Daoy (cell line): Measurements from ENCODE around the gene TSPAN32. TPM values are rescaled to one million over a fixed set of nuclear protein-coding genes. Genes with fewer than 3 reads are reported as not detected.
"Not testable (repeated sequence)": the region's sequence is repeated elsewhere in the genome, so short reads cannot be mapped to it uniquely, and the experiment has no call there.

ENCODE experiments used
- DNase-seq: peaks from one replicate; pipeline ENCODE4 v3.0.0-alpha.2; 2015; ENCODE audit warnings: low read depth
- total RNA-seq: library from RNA; depleted of rRNA; stranded (reverse); fragments of >200 nt; shearing (Covaris generic); gene quantifications from 2 replicates; pipeline ENCODE4 v1.2.3, GENCODE V29; 2014; rRNA removed

TSPAN32 gene
- total RNA-seq, 1 experiment from 2014 or later: not detected

DNA sequence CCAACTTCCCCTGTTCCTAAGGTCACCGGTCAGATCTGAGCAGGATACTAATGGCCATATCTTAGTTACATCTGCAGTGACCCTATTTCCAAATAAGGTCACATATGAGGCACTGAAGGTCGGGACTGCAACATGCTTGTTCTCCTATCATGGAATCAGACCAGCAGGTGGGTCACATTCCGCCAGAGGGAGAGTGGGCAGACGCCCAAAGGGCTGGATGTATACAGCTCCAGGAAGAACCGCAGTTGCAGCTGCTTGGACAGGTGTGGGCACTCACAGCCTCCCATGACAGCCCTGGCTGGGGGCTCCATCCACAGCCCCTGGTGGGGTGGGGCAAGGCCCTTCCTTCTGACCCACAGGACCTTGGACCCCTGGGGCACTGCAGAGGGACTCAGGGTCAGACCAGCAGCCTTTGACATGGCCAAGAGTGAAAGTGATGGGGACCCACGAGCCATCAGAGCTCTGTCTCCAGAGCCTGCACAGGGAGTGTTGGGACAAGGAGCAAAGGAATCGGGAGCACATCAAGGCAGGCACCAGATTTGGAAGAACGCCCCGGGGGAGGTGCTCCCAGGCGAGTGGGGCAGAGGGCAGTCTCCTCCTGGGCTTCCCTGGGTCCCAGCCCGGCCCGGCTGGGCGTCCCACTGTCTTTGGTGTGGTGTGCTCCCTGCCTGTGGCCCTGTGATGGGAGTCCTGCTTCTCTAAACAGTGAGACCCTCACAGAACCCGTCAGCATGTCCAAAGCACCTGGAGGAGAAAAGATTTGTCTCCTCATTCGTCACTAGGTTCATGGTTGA, 62.0 kb downstream of the TSPAN32 start:
- no peak for DNase-seq

DNA sequence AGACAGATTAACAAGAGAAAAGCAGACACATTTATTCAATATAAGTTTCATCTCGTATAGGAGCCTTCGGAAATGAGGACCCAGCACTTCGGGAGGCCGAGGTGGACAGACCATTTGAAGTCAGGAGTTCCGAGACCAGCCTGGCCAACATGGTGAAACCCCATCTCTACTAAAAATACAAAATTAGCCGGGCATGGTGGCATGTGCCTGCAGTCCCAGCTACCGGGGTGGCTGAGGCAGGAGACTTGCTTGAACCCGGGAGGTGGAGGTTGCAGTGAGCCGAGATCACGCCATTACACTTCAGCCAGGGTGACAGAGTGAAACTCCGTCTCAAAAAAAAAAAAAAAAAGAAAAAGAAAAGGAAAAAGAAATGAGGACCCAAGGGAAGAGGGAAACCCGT, 62.6 kb downstream of the TSPAN32 start:
- not testable (repeated sequence) for DNase-seq

DNA sequence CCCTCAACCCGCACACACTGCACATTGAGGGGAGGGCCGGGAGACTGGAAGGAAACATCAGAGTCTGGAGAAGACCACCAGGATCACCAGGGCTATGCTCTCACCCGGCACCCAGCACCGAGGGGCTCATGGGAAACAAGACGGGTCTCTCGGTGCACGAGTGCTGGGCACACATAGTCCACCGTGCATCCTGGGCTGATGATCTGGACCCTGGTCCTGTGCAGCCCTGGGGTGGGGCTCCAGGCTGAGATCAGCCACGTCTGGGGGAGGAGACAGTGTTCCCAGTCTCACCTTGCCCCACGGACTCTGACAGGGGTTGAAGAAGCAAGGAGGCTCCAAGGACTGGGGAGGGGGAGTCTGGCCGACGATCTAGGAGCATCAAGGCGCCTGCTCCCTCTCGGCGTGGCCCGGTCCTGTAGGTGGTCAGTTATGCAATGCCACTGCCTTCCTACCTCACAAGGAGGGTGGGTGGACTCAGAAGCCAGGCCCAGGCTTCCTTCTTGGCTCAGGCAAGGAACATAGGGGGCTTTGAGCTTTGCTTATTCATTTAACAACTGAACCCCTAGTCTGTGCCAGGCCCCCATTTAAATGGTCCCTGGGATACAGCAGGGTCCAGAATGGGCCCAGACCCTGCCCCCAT, 63.9 kb downstream of the TSPAN32 start:
- DNase-seq: no peak

DNA sequence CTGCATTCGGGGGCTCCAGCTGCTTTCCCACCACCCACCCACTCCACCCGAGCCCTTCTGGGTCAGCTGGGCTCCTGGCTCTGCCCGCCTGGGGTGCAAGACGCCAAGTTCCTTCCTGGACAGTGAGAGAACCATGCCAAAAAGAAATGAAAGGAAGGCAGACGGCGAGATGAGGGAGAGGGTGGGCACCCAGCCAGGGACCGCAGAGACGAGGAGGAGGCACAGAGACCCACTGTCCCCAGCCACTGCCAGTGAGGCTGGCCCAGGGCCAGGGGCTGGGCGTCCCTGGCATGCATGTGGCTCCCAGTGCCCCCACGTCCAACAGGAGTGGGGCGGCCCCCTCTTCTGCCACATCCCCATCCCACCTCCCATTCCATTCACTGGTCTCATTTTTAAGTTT, 64.5 kb downstream of the TSPAN32 start:
- no peak for DNase-seq

DNA sequence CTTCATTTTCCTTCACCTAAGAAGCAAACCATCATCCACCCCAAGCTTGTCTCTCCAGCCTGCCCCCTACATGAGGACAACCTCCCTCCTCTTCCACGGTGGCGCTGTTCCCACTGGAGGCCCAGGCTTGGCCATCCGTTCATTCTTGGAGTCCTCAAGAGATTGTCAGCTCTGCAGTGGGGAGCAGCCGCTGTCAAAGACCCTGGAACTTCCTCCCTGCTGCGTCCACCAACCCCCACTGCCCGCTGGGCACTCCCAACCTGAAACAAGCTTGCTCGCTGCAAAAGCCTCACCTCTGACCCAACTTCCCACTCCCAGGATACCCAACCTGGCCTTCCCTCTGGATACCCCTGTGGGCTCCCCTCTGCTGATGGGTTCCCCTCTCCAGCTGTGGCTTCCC, 64.9 kb downstream of the TSPAN32 start:
- no peak for DNase-seq

DNA sequence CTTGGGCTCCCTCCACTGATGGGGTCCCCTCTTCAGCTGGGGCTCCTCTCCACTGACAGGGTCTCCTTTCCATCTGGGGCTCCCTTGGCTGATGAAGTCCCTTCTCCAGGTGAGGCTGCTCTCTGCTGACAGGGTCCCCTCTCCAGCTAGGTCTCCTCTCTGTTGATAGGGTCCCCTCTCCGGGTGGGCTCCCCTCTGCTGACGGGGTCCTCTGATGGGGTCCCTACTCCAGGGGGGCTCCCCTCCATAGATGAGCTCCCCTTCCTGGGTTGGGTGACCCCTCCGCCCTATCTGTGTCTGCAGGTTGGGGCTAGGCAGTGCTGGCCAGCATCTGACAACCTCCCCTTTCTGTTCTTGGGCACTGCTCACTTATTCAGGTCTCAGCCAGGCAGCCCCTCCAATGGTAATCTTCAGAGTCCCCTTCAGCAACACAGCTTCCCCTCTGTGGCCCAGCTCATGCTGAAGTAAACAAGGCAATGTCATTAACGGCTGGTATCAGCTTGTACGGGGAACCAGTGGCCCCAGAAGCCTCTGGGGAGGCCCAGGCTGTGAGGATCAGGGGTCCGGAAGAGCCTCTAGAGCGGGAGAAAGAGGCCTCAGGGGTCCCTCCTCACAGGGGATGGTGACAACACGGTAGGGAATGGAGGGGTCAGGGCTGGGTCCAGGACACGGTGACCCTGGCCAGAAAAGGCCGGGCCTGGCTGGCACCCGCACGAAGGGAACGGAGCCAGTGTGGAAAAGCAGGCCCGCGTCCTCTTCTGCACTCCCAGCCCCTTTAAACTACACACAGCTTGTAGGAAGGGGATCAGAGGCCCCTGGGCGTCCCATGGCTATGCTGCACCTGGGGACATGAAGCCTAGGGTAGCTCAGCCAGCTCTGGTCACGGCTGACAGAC, 65.7 kb downstream of the TSPAN32 start:
- DNase-seq: no peak

Other genes starting within 250 kb of the TSPAN32 start
- gene IGF2, start 162.6 kb upstream of the TSPAN32 start, total RNA-seq: 0.29 and 0.45 TPM in 2 replicates
- gene INS, start 140.8 kb upstream of the TSPAN32 start, total RNA-seq: not detected in 2 replicates
- gene TH, start 130.2 kb upstream of the TSPAN32 start, total RNA-seq: not detected in 2 replicates
- gene ASCL2, start 31.4 kb upstream of the TSPAN32 start, total RNA-seq: not detected in 2 replicates
- gene C11orf21, start 95 bp upstream of the TSPAN32 start, total RNA-seq: 0.11 and 0.57 TPM in 2 replicates
- gene CD81, start 75.3 kb downstream of the TSPAN32 start, total RNA-seq: 62.0 and 67.5 TPM in 2 replicates
- 50.1 and 73.7 TPM in 2 replicates for gene TSSC4, start 98.7 kb downstream of the TSPAN32 start, total RNA-seq
- 0.11 TPM in 1 of 2 replicates, not detected in the other for gene TRPM5, start 142.5 kb downstream of the TSPAN32 start, total RNA-seq
- gene KCNQ1, start 143.0 kb downstream of the TSPAN32 start, total RNA-seq: 0.36 TPM in 1 of 2 replicates, not detected in the other